Raji (cell line): ENCODE measurements around the gene CEP97.

Source experiments
- POLR2A ChIP-seq: IDR thresholded peaks from 2 replicates; pipeline ENCODE4 v1.6.1; 2011; ENCODE audit warnings: low read depth, low read length, control low read depth; ENCODE audit not compliant: insufficient read depth

The CEP97 gene

DNA sequence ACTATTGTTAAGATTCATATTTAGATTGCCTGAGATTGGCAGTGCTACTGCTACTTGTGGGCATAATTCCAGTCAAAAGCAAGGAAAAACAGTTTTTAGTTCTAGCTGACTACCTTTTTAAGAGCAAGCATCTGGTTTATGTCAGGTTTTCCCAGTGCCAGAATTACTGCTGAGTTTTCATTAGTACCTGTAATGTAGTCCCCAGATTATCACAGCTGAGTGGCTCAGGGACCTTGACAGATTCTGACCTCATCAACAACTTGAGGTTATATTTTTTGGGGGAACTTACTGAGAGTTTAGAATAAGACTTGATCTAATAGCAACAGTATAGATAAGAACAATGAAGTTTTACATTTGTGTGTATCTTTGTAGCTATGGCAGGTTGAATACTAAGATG is 85.6 kb downstream of the CEP97 start:
- TF ChIP-seq POLR2A: no peak

DNA sequence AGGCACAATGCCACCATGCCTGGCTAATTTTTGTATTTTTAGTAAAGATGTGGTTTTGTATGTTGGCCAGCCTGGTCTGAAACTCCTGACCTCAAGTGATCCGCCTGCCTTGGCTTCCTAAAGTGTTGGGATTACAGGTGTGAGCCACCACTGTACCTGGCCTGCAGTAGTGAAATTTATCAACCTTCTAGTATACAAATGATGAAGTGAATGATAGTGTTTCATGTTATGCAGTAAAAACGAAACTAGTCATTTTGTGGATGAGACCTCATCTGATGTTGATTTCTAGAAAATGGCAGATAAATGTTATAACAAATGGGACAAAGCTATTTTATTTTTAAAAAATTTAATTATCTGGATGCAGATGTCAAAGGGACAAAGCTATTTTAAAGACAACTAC is 87.5 kb downstream of the CEP97 start:
- TF ChIP-seq POLR2A: no peak

DNA sequence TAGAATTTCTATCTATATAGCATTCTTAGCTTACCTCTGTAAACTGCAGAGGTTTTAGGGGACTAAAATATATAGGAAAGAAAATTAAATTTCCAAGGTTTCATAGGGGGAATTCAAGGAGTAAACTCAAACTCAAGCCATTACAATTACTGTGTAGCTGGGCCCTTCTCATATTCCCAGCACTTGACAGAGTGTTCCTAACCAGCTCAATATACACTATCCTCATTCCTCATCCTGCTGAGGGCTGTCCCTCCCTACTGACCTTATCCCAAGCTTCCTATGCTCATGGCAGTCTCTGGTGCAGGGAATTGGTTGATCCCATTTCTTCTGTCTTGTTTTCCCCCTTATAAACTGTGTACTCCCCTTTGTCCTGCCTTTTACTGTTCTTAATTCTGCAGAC is 88.5 kb downstream of the CEP97 start:
- no peak for TF ChIP-seq POLR2A

DNA sequence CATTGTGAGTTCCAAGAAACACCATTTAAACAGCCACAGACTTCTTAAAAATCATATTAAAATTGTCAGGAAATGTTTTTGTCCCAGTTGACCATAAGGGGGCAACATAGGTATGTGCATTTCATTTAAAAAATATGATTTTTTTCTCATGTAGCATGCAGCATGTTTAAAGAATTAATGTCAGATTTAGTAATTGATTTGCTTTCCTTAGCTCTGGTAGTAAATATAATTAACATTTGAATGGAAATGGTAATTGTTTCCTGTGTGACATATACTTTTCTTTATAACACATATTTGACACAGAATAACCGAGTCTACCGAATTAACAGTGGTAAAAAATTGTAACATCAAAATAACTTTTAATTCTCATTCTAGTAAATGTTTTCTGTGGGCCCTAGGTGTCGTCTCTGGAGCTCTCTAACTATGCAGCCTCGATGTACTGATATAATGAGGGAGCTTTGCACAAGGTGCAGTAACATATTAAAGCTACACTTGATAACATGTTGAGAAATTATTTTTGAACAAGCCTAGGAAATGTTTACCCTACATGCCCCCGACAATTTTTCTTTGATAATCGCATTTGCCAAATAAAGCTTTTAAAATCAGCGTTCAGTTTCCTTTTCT is 89.5 kb downstream of the CEP97 start:
- no peak for TF ChIP-seq POLR2A

DNA sequence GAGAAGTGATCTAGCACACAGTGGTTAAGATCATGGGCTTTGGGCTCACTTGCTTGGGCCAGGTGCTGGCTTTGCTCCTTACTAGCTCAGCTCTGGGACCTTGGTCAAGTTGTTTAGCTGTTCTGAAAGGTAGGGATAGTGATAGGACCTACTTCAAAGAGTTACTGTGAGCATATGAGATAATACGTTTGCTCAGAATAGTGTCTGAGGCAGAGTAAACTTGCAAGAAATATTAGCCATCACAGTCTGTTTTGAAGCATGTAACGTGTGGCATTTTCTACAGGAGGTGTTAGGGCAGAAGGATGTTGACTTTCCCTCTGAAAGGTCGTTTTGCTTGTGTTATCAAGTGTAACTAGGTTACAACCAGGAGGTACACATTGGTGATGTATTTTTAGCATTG is 90.4 kb downstream of the CEP97 start:
- no peak for TF ChIP-seq POLR2A

DNA sequence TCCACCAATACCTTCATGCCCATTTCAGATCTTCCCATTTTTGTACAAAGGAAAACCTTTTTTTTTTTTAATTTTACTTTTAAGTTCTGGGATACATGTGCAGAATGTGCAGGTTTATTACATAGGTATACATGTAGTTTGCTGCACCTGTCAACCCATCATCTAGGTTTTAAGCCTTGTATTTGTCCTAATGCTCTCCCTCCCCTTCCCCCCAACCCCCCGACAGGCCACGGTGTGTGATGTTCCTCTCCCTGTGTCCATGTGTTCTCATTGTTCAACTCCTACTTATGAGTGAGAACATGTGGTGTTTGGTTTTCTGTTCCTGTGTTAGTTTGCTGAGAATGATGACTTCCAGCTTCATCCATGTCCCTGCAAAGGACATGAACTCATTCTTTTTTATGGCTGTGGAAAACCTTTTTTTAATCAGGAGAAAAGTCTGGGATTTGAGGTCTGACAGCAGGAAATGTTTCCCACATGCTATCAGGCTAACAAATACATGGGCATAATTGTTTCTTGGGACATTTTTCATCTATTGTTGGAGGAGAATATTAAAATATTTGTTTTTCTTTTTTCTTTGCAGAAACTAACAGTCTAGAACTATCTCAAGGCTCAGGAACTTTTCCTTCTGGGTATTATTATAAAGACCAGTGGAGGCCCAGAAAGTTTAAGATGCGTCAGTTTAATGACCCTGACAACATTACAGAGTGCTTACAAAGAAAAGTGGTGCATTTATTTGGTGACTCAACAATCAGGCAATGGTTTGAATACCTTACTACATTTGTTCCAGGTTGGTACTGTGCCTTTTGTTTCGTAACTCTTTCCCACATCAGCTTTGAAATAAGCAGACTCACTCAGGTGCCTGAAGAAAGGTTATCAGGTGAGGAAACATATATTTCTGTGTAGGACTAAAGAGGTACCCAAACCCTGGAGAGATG is 92.1 kb downstream of the CEP97 start:
- TF ChIP-seq POLR2A: no peak

DNA sequence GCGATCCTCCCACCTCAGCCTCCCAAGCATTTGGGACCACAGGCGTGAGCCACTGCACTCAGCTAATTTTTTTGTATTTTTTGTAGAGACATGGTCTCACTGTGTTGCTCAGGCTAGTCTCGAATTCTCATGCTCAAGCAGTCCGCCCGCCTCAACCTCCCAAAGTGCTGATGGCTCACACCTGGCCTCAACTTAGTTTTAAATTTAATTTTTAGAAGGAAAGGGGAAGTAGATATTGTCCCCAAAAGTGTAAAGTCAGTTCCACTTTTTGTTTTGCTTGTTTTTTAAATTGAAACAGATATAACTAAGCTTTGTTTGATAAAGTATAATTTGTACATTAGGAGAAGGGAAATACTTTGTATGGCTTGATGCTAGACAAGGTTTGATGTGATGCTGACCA is 93.6 kb downstream of the CEP97 start:
- no peak for TF ChIP-seq POLR2A

DNA sequence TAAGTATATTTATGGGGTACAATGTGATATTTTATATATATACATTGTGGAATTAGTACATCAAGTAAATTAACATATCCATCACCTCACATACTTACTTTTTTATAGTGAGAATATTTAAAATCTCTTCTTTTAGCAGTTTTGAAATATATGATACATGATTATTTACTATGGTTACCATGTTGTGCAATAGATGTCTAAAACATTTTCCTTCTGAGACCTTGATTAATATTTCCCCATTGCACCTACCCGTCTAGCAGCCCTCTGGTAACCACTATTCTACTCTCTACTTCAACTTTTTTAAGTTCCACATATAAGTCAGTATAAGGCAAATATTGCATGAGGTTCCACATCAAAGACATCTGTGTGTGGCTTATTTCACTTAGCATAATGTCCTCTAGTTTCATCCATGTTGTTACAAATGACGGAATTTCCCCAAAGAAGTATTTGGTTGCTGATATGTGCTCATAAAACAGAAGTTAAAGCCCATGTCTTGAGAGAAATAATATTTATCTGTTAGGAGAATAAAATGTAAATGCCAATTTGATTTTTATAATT is 95.3 kb downstream of the CEP97 start:
- TF ChIP-seq POLR2A: no peak
